CD4-positive, alpha-beta T cell treated with Interferon alpha-2 for 1 hour (primary cell): Measurements from ENCODE around the gene GNAT2.

ENCODE experiments used
- DNase-seq, 2 donors: peaks; one replicate each; pipeline ENCODE4 v3.0.0-alpha.2; 2020 to 2022

GNAT2 gene

DNA sequence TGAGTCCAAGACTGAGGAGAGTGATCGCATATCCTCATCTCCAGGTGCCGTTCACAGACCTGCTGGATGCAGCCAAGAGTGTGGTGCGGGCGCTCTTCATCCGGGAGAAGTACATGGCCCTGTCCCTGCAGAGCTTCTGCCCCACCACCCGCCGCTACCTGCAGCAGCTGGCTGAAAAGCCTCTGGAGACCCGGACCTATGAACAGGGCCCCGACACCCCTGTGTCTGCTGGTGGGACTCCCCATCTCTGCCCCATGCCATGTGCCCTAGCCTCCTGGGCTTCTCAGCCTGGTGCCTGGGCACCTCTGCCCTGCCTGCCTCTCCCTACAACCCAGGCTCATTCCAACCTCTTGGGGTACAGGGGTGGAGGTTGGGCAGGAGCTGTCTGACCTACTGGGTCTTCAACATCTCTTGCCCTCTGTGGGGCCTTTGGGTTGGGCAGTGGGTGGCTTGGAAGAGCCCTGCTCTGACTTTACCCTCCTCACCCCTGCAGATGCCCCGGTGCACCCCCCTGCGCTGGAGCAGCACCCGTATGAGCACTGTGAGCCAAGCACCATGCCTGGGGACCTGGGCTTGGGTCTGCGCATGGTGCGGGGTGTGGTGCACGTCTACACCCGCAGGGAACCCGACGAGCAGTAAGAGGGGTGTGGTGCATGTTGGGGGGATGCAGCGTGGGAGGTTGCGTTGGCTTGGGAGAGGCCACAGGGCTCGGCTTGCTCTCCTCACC, 7.4 kb upstream of the GNAT2 start:
- no peak for DNase-seq

DNA sequence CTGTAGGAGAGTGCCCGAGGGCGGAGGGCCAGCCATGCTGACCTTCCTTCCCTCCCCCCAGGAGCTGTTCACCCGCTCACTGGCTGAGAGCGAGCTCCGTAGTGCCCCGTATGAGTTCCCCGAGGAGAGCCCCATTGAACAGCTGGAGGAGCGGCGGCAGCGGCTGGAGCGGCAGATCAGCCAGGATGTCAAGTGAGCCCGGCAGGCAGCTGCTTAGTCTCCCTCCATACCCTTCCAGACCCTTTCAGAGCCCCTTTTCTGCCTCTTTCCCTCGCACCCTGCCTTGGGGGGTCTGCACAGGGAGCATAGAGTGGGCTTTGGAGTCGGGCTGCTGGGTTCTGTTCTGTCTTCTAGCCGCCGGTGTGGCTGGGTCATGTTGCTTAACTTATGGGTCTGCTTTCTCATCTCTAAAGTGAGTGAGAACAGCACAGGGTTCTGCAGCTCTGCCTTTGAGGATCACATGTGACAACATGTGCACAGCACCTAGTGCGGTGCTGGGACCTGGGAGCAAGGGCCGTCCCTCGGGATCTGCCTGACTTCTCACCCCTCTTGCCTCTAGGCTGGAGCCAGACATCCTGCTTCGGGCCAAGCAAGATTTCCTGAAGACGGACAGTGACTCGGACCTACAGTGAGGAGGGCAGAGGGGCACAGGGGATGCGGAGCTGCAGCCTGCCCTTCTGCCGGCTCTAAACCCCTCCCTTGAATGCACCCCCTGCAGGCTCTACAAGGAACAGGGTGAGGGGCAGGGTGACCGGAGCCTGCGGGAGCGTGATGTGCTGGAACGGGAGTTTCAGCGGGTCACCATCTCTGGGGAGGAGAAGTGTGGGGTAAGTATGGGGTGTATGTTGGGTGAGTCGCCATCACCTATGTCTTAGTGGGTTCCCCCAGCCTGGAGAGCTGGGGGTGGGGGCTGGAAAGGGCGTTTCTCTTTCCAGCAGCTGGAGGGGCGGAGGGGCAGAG, 6.5 kb upstream of the GNAT2 start:
- no peak for DNase-seq

DNA sequence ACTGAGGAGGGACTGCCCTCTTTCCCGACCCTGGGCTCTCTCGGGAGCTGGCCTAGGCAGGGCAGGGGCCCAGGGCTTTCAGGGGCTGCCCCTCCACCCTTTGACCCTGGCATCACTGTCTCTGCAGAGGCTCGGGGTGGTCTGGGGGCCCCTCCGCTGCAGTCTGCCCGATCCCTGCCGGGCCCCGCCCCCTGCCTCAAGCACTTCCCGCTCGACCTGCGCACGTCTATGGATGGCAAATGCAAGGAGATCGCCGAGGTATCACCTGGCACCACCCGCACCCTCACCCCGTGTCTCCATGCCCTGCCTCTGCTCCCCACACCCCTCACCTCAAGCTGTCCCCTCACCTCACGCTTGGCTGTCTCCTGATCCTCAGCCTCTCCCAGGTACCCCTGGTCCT, 5.8 kb upstream of the GNAT2 start:
- DNase-seq, result no peak

DNA sequence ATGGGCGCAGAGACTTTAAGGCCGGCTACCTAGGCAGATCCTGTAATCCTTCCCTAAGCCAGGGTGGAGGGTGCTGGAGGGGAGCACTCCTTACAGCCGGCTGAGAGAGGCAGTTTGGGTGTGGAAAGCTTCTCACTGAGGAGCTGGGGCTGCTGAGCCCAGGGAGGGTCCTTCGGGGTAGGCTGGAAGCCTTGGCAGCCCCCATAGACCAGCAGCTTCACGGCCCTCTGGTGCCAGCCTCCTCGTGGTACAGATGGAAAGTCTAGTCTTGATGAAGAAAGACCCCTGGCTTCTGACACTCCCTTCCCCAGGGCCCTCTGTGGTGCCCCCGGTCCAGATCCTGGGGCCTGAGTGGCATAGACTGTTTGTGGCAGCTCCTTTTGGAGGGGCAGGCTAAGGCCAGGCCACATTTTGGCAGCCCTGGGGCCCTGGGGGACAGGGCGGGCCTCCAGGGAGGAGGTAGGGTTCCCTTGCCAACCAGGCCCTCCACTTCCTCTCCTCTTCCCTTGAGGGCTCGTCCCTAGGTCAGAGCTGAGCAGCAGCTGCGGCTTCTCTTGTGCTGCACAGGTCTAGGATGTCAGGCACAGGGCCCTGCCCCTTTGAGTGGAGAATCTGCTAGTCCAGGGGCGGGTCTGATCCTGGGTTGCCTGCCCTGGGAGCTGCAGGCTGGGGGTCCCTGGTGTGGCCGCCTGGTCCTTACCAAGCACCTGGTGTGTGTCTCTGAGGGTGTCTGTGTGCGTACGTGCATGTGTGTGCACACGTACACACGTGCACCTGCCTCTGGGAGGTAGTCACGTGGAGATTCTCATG, 5.0 kb upstream of the GNAT2 start:
- no peak for DNase-seq

DNA sequence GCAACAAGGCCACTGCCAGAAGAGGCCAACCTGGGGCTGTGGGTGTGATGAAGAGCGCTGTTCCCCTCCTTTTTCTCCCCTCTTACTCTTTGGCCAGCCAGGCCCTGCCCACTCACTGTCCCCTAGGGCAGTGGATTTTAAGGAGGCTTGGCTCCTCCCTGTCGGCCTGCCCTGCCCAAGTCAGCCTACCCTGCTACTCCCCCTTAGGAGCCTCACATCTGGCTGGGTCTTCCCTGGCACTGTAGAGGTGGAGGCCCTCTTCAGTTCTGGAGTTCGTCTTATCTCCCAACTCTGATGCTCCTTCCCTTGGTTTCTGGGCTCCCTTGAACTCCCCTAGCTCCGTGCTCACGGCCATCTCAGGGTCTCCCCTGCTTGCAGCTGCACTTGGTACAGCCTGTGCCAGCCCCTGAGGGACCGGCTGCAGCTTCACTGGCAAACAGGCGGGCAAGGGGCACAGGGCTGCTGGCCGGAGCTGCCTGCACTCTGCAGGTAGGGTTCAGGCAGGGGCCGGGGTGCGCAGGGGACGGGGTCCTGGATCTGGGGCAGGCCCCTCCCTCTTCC, 4.3 kb upstream of the GNAT2 start:
- DNase-seq, result no peak

DNA sequence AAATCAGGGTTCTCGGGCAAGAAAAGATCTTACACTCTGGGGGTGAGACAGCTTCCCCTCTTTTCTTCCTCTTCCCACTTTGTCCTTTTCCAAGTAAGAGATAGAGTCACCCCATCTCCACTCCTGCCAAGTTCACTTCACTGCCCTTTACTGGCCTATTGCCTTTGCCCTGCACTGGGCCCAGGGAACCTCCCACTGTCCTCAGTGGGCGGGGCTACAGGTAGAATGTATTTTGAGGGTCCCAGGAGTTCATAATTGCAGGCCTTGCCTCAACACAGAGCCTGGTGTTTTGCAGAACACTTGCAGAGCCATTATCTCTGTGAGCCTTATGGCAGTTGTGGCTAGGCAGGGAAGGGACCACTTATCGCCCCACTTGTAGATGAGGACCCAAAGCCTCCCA, 3.5 kb upstream of the GNAT2 start:
- DNase-seq, result no peak

DNA sequence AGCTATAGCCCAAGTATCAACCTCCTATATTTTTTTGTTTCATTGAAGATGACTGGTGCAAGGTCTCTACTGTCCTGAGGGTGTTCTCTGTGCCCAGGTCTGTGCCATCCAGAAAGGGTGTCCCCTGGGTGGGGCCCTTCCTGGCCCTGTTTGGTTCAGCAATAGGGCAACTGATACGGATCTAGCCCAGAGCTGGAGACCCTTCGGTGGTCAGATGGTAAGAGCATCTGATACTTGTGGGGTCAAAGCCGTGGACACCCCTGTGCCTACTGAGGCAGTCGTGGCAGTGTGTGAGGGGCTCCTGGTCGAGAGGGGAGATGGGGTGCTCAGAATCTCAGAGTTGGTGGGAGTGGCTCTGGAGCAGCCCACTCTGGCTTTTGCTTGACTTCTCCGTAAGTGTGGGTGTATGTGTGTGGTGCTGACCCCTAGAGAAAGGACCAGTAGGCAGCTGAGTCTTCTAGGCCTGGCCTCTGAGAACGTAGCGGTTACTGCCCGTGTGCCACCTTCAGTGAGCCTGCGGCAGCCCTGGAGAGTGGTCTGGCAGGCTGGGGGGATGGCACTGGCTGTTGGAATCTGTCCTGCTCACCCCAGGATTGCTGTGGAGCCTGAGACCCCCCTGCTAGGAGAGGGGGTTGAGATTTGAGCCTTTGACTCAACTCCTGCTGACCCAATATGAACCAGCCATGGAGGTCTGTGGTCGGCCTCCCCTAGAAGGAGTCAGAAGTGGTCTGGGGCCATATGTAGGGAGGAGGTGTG, 2.9 kb upstream of the GNAT2 start:
- no peak for DNase-seq

DNA sequence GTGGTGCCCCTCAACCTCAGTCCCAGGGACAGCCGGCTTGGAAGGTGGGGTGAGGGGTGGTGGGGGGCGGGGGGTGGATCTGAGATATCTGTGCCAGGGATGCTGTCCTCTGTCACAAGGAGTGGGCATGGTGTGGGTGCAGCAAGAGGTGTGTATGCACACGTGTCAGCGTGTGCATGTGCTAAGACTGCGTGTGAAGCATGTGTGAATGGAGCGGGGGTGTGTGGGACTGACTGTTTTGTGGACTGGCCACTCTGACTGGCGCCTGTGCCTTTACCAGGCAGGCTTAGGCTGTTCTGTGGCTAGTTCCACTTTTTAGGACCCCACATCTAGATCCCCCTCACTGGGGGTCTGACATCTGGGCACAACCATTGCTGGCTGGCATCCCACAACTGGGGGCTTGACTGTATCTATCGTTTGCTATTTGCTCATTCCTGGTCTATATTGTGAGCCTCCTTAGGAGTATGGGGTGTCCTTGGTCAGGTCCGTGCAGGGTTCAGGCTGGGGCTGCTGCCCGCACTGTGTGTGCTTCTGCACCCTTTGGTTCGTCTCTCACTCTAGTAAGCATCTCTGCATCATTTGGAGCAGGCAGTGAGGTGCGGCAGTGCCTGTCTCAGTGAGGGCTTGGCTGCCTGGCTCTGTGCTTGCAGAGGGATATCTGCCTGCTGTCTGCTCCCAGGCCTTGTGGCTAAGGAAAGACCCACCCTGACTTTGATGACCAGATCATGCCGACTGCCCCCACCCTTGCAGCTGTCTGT, 2.1 kb upstream of the GNAT2 start:
- DNase-seq, result no peak

DNA sequence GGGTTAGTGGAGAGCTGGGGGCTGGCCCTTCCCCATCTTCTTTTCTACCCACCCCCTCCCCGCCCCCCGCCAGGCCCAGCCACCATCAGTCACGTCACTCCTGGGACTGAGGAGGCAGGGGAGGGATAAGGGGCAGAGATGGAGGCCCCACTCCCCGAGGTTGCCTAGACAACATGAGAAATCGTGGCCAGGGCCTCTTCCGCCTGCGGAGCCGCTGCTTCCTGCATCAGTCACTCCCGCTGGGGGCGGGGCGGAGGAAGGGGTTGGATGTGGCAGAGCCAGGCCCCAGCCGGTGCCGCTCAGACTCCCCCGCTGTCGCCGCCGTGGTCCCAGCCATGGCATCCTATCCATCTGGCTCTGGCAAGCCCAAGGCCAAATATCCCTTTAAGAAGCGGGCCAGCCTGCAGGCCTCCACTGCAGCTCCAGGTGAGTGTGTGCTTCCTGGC, 1.4 kb upstream of the GNAT2 start:
- peak; percentile 94 to 96 for DNase-seq

DNA sequence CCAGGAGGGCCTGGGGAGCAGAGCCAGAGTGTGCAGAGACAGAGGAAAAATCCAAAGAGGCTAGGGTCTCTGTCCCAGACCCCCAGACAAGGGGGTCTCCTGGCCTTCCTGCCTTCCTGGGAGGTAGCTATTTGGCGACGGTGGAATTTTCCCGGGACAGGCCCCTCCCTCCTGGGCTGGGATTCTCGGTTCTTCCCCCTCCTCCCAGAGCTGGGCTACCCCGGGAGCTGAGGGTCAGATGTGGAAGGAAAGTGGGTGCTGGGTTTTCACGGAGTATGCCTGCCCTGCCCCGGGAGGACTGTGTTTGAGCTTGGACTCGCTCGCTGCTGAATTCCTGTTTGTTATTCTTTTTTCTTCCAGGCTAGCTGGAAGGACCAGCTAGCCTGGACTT, 980 bp upstream of the GNAT2 start:
- DNase-seq, result no peak

DNA sequence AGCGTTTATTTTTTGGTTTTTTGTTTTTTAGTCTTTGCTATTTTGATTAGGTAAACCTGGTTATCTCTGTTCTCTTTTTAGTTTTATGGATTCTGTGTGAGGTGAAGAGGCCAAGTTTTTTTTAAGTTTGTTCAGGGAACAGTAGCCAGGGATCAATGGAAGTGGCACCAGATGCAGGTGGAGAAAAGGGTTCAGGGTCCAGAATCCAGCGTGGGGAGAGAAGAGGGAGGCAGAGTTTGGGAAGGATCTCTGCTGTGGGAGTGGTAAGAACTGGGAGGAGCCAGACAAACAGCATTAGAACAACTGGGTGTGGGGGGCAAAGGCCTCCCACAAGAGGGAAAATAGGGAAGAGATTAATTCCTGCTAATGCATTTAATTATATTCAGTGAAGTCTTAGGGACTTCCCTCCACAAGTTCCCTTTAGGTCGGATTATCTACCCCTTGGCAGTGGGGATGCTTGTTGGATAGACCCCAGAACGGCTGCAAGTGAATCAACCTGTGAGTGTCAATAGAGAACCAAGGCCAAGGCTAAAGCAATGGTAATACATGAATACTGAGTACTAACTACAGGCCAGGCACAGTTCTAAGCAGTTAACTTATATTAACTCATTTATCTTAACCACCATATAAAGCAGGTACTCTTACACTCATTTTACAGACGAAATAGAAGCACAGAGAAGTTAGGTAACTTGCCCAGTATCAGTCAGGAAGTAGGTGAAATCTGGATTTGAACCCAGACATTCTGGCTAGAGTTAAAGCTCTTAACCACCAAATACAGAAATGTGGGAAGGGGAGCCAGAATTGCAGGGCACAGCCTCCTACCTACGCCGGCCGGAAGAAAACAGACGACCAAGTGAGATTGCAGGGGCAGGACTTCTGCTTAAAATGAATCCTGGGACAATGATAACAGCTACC, 498 bp downstream of the GNAT2 start:
- DNase-seq, result no peak

DNA sequence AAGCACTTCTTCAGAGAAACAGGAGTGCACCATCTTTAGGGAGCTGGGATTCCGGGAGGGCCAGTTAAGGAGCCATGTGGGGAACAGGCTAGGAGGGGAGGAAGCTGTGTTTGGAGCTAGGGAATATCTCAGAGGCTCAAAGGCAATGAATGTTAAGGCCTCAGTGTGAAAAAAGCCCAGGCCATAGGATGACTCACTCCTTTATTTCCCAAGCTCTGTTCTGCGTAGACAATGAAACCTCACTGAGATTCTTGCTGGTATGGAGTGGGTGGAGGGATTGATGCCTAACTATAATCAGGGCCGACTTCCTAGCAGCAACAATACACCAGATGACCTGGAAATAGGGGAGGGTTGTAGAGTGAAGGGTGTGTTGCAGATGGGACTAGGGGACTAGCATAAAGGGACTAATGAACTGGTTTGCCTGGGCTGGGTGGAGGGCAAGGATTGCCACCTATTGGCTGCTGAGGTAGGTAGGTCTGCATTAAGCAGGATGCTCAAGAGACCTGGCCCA, 2.1 kb downstream of the GNAT2 start:
- peak in 1 of 2 donors; percentile 41 for DNase-seq

DNA sequence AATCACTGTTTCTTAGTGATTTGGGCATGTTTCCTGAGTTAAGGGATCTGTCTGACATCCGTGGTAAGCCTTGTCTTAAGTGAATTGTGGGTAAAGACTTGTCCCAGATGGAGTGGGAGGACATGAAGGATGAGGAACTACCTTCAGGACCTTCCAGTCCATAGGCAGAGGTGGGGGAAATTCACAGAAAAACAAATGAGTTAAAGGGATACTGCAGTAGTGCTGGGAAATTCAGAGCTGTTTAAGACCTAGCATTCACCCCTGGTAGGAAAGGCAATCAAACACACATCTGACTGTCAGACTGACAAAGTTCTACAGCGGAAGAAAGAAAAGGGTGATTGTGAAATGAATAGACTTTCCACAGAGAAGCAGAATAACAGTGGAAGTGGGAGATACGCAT, 3.0 kb downstream of the GNAT2 start:
- DNase-seq, result no peak

DNA sequence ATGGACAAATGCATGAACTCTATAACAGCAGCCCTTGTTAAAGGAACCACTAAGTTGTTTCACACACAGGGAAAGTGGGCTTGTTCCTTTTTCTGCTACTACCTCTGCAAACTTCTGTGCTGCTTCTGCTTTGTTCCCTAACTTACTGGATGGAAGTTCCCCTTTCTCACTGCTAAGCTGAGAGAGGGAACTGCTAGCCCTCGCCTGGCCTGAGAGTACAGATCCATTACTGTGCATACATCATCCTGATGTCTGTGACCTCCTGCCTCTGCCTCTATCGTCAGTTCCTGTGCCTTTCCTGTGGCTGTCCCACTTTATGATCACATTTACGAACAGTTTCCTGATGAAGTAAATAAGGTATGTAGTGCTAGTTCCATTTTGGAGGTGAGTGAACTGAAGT, 3.5 kb downstream of the GNAT2 start:
- DNase-seq, result peak; percentile 57 to 65

DNA sequence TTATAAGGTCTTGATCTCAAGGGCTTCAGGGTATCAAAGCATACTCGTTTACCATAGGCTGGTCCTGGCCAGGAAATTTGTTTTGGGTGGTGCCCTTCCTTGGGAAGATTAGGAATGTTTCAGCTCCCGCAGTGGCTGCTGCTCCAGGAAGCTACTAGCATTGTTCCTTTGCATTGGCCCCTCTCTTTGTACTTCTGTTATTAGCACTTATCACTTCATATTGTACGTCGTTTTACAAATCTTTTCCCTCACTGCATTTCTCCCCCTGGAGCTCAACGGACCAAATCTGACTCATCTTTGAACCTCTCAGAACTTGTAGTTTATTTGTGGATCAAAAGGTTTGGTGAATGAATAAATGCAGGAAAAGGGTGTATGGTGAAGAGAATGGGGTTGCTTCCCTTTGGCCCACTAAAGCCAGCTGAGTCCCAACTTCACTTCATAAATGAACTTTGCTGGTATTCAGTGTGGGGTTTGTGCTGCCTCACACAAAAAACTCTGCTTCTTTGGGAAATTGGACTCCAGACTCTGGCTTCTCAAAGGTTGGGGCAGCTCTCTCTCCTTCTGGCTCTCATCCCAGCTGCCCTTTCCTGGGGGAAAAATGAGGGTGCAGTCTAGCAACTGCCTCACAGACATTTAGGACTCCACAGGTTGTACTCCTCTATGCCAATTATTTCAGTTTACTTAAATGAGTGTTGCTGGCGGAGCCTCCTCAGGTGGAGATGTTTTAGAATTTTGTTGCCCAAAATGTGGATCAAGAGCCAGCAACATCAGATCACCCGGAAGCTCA, 5.9 kb downstream of the GNAT2 start:
- no peak for DNase-seq

DNA sequence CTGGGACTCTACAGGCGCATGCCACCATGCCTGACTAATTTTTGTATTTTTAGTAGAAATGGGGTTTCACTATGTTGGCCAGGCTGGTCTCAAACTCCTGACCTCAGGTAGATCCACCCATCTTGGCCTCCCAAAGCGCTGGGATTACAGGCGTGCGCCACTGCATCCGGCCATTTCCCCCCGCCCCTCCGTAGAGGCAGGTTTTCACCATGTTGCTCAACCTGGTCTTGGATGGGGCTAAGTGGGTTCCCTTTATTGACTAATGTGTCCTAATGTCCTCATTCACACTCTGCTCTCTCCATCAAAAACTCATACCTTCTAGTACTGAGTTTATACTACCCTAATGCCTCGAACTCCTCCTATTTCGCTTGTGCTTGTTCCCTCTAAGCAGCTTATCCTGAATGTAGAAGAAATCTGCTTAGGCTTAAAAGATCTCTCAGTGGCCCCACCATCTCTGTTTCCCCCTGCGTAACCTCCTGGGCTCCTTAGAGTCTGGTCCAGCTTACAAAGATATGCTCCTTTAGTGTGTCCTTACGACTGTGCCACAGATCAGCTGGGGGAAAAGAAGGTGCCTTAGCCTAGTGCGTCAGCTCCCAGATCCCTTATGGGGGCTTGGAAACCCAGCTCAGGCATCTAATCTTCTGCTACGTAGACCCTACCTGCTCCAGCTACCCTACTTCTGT, 8.0 kb downstream of the GNAT2 start:
- no peak for DNase-seq

DNA sequence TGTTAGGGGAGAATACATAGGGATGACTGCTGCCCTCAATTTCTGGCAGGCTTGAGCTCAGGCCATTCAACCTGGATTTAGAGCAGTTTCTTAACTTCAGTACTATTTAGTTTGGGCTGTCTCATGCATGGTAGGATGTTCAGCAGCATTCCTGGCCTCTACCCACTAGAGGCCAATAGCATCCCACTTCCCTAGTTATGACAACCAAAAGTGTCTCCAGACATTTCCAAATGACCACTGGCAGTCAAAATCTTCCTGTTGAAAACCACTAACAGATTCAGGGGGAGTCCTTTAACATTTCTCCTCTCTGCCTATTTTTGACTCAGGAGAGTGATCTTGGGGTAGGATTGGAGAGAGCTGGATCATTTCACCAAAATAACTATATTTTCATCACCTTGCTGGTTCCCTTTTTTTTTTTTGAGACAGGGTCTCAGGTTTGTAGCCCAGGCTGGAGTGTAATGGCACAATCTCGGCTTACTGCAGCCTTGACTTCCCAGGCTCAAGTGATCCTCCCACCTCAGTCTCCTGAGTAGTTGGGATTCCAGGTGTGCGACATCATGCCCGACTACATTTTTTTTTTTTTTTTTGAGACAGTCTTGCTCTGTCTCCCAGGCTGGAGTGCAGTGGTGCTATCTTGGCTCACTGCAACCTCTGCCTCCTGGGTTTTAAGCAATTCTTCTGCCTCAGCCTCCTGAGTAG, 8.7 kb downstream of the GNAT2 start:
- no peak for DNase-seq

DNA sequence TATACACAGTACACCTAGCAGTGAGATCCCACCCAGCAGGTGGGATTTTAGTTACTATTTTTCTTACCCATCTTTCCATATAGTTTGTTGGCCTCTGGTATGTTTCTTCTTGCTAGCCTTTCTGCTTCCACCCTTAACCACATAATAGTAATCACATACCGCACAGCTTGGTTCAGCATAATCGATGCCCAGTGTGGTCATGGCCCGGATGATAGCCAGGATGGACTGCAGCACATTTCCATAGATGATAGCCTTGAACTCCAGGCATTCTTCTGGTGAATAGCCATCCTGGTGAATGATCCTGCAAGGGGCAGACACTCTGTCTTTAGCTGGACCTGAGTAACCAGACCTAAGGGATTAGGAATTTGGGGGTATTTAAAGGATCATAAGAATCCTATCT, 9.5 kb downstream of the GNAT2 start:
- no peak for DNase-seq
